Ovary (tissue), 3 donors: Measurements from ENCODE around the gene RSAD2.

Source experiments
- CTCF ChIP-seq, 3 donors: fragments of 450-650 bp in 2 of 3; fragments of 200-600 bp in 1 of 3; IDR thresholded peaks; one replicate each; pipeline versions ENCODE4 v1.5.1 to v1.8.0; 2016 to 2022; ENCODE audit warnings: antibody characterized with exemption in 3 of 3, mild to moderate bottlenecking in 1 of 3
- EP300 ChIP-seq: sonication (generic); formaldehyde crosslinking; IDR thresholded peaks from one replicate; pipeline ENCODE4 v1.6.1; 2017; ENCODE audit warnings: antibody characterized with exemption
- POLR2A ChIP-seq: fragments of 450-650 bp; IDR thresholded peaks from one replicate; pipeline ENCODE4 v1.6.1; 2017; ENCODE audit warnings: antibody characterized with exemption, mild to moderate bottlenecking, moderate library complexity
- donor health status: DM: no; HTN: no; CAD: no.

- TF ChIP-seq CTCF (IDR thresholded peaks at IDR 0.05) (no peak), POLR2A (no peak), EP300 (no peak)
Observed at GRCh38 chr2:6854416-6854815, 23.2 kb upstream of the RSAD2 start.
